Neural cell (in vitro differentiated cells): ENCODE data around the gene ZDHHC5.

Experiments used
- EZH2 ChIP-seq: fragments of 200-600, 300-800 bp; shearing (Covaris generic), sonication (generic); IDR thresholded peaks from 2 replicates; pipeline ENCODE4 v1.6.1; 2014; ENCODE audit warnings: antibody characterized with exemption, low read length, borderline replicate concordance, mild to moderate bottlenecking; ENCODE audit not compliant: insufficient read depth, poor library complexity, severe bottlenecking
- POLR2AphosphoS5 ChIP-seq: IDR thresholded peaks from 2 replicates; pipeline ENCODE4 v1.6.1; 2012
- TF ChIP-seq, protein P1 (sequence below): fragments of 450-650 bp; IDR thresholded peaks from 2 replicates; pipeline ENCODE4 v1.5.1; 2014; ENCODE audit warnings: antibody characterized with exemption, mild to moderate bottlenecking, moderate library complexity; ENCODE audit not compliant: poor library complexity, severe bottlenecking
- TF ChIP-seq, protein P2 (sequence below): IDR thresholded peaks from 2 replicates; pipeline ENCODE4 v1.6.1; 2012; ENCODE audit warnings: borderline replicate concordance

GRCh38 chr11:57638005-57638781 is 29.7 kb upstream of the ZDHHC5 start:
- TF ChIP-seq, protein P1, sequence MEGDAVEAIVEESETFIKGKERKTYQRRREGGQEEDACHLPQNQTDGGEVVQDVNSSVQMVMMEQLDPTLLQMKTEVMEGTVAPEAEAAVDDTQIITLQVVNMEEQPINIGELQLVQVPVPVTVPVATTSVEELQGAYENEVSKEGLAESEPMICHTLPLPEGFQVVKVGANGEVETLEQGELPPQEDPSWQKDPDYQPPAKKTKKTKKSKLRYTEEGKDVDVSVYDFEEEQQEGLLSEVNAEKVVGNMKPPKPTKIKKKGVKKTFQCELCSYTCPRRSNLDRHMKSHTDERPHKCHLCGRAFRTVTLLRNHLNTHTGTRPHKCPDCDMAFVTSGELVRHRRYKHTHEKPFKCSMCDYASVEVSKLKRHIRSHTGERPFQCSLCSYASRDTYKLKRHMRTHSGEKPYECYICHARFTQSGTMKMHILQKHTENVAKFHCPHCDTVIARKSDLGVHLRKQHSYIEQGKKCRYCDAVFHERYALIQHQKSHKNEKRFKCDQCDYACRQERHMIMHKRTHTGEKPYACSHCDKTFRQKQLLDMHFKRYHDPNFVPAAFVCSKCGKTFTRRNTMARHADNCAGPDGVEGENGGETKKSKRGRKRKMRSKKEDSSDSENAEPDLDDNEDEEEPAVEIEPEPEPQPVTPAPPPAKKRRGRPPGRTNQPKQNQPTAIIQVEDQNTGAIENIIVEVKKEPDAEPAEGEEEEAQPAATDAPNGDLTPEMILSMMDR = no peak
- TF ChIP-seq, protein P2, sequence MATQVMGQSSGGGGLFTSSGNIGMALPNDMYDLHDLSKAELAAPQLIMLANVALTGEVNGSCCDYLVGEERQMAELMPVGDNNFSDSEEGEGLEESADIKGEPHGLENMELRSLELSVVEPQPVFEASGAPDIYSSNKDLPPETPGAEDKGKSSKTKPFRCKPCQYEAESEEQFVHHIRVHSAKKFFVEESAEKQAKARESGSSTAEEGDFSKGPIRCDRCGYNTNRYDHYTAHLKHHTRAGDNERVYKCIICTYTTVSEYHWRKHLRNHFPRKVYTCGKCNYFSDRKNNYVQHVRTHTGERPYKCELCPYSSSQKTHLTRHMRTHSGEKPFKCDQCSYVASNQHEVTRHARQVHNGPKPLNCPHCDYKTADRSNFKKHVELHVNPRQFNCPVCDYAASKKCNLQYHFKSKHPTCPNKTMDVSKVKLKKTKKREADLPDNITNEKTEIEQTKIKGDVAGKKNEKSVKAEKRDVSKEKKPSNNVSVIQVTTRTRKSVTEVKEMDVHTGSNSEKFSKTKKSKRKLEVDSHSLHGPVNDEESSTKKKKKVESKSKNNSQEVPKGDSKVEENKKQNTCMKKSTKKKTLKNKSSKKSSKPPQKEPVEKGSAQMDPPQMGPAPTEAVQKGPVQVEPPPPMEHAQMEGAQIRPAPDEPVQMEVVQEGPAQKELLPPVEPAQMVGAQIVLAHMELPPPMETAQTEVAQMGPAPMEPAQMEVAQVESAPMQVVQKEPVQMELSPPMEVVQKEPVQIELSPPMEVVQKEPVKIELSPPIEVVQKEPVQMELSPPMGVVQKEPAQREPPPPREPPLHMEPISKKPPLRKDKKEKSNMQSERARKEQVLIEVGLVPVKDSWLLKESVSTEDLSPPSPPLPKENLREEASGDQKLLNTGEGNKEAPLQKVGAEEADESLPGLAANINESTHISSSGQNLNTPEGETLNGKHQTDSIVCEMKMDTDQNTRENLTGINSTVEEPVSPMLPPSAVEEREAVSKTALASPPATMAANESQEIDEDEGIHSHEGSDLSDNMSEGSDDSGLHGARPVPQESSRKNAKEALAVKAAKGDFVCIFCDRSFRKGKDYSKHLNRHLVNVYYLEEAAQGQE = peak; percentile 97
- peak; percentile 97 for TF ChIP-seq POLR2AphosphoS5
- TF ChIP-seq EZH2 = no peak
